Fibroblast of lung (primary cell): Measurements from ENCODE around the gene HCAR2. TPM values are rescaled to one million over a fixed set of nuclear protein-coding genes. Genes with fewer than 3 reads are reported as not detected.
"Not testable (repeated sequence)": the region's sequence is repeated elsewhere in the genome, so short reads cannot be mapped to it uniquely, and the experiment has no call there.

Source experiments
- DNase-seq, 2 donors: peaks; one replicate each; pipeline versions ENCODE4 v3.0.0 to v3.0.0-alpha.2; 2010; ENCODE audit warnings: low read depth in 2 of 2
- H2AFZ ChIP-seq: 2 replicates; pipeline ENCODE4 v1.5.1; 2012; ENCODE audit warnings: low read length, control low read depth, inconsistent platforms
- H3K27ac ChIP-seq: 2 replicates; pipeline ENCODE4 v1.5.1; 2011; ENCODE audit warnings: low read length, control low read depth; ENCODE audit not compliant: insufficient read depth
- H3K27me3 ChIP-seq: 2 replicates; pipeline ENCODE4 v1.5.1; 2011; ENCODE audit warnings: mild to moderate bottlenecking, low read length; ENCODE audit not compliant: control insufficient read depth, insufficient read depth
- H3K36me3 ChIP-seq: 2 replicates; pipeline ENCODE4 v1.5.1; 2011; ENCODE audit warnings: low read length; ENCODE audit not compliant: control insufficient read depth, insufficient read depth
- H3K4me1 ChIP-seq: 2 replicates; pipeline ENCODE4 v1.5.1; 2011; ENCODE audit warnings: low read length; ENCODE audit not compliant: control insufficient read depth, insufficient read depth; ENCODE audit errors: extremely low read depth
- H3K4me2 ChIP-seq: 2 replicates; pipeline ENCODE4 v1.5.1; 2011; ENCODE audit warnings: low read length, control low read depth; ENCODE audit not compliant: insufficient read depth; ENCODE audit errors: extremely low read depth
- H3K4me3 ChIP-seq, 4 experiments: fragments of 200-600 bp in 1 of 4; sonication (generic) in 1 of 4; replicated peaks in 1 of 4; 2 replicates each; pipeline ENCODE4 v1.5.1; 2011 to 2016; ENCODE audit warnings: low read length in 4 of 4, low read depth in 3 of 4, mild to moderate bottlenecking in 3 of 4, control low read depth in 2 of 4, inconsistent platforms in 1 of 4, mixed read lengths in 1 of 4; ENCODE audit not compliant: insufficient read depth in 1 of 4; ENCODE audit errors: control extremely low read depth in 1 of 4
- H3K79me2 ChIP-seq: 2 replicates; pipeline ENCODE4 v1.5.1; 2012; ENCODE audit warnings: mild to moderate bottlenecking, low read length, inconsistent platforms; ENCODE audit not compliant: control insufficient read depth, insufficient read depth
- H3K9ac ChIP-seq: 2 replicates; pipeline ENCODE4 v1.5.1; 2011; ENCODE audit warnings: mild to moderate bottlenecking, low read length, control low read depth; ENCODE audit not compliant: insufficient read depth
- H3K9me3 ChIP-seq: 2 replicates; pipeline ENCODE4 v1.5.1; 2012; ENCODE audit warnings: low read depth, low read length; ENCODE audit not compliant: control insufficient read depth, insufficient read depth
- H4K20me1 ChIP-seq: 2 replicates; pipeline ENCODE4 v1.5.1; 2011; ENCODE audit warnings: low read length; ENCODE audit not compliant: control insufficient read depth, insufficient read depth; ENCODE audit errors: extremely low read depth
- EZH2 ChIP-seq: IDR thresholded peaks from 2 replicates; pipeline ENCODE4 v1.5.1; 2012; ENCODE audit warnings: low read length, control low read depth, mild to moderate bottlenecking; ENCODE audit errors: missing control alignments
- polyA minus RNA-seq: library from RNA; depleted of rRNA, polyadenylated mRNA; stranded (reverse); fragments of >200 nt; gene quantifications from 2 replicates; pipeline ENCODE4 v1.2.3, GENCODE V29; 2011; ENCODE audit warnings: low replicate concordance
- polyA plus RNA-seq, 2 donors: library from polyadenylated mRNA; depleted of rRNA in 1 of 2; stranded (reverse) in 1 of 2; unstranded in 1 of 2; fragments of >200 nt; gene quantifications; 2 replicates each; pipeline ENCODE4 v1.2.1, GENCODE V29; 2011 to 2012; ENCODE audit warnings: missing spikeins in 1 of 2
- total RNA-seq: library from RNA; depleted of rRNA; stranded (reverse); fragments of >200 nt; gene quantifications from 2 replicates; pipeline ENCODE4 v1.2.1, GENCODE V29; 2014
- TF ChIP-seq, protein P1 (sequence below), 2 donors: IDR thresholded peaks in 1 of 2; conservative IDR thresholded peaks in 1 of 2; 1 replicate in 1 of 2; 2 replicates in 1 of 2; pipeline ENCODE4 v1.5.1; 2011 to 2012; ENCODE audit warnings: low read length in 2 of 2, control low read depth in 1 of 2, inconsistent platforms in 1 of 2, low read depth in 1 of 2, mild to moderate bottlenecking in 1 of 2

HCAR2 gene
- total RNA-seq, result under 0.01 TPM in 1 of 2 replicates, not detected in the other
- polyA plus RNA-seq, result not detected in 2 replicates
- polyA plus RNA-seq (2012), result not detected in 2 replicates
- polyA minus RNA-seq, result not detected in 2 replicates

DNA sequence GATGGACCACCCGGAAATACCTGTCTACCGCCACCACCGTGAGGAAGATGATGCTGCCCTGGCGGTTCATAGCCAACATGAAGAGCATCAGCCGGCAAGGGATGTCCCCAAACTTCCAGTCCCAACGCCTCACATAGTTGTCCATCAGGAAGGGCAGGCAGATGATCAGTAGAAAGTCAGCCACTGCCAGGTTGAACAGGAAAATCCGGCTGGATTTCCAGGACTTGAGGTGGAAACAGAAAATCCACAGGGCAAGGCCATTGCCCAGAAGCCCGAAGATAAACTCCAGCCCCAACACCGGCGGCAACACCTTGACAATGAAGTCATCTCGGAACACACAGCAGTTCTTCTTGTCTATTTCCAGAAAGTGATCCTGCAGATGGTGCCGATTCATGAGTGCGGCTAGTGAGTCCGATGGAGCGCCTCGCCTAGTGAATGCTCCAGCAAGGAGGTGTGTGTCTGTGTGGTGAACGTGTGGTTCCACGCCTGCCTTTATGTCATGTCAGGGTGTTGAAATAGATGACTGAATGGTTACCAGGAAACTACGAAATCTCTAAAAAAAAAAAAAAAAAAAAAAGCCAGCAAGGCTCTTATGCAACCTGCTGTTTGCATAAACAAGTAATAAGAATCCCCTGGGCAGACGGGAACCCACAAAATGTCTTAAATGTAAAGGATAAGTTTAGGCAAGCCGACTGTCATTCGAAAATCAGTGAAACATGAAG, at the start of gene HCAR2:
Gene HCAR2 (minus strand): TSS at position 468 of the 722 bp plus-strand sequence. CDS start 74 bp downstream, at position 394.
- not testable (repeated sequence) for H3K27ac ChIP-seq, DNase-seq, H3K4me2 ChIP-seq, H2AFZ ChIP-seq, H3K79me2 ChIP-seq, H3K27me3 ChIP-seq, H4K20me1 ChIP-seq, H3K9ac ChIP-seq, H3K9me3 ChIP-seq, H3K4me3 ChIP-seq, H3K4me1 ChIP-seq, H3K36me3 ChIP-seq

DNA sequence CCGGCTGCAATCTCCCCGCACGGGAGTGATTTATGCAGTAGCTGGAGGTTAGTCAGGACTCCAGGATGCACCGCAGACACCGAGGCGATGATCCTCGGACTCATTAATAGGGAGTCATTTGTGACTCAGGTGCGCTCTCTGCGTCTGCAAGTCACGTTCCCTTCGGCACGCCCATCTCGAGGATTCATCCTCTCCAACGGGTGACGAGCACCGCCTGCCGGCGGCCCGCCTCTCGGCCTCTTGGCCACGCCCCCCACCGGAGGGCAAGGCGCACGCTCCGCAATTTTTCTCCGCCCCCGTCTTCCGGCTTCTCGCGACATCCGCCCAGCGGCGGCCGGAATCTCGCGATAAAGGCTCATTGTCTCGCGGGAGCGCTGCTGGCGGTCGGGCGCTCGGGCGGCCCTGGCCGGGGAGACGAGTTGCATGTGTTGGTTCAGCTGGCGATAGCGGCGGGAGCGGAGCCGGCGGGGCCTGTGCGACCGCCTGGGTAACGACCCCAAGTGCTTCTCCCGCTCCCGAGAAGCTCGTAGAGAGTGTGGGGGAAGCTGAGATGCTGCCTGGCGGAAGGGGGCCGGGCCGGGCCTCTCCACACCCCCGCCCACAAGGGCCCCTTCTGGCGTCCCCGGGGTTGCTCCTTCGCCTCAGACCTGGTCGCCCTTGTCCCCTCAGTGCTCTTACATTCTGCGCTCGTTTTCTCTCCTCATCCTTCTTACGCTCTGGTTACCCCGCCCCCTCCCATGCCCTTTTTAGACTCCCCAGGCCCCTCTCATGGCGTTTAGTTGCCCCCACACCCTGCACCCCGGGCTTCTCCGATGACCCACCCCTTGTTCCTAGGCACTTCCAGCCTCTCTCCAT, 49.5 kb upstream of the HCAR2 start, which contains the start of gene DENR:
Gene DENR (plus strand): TSS at position 361 of the 855 bp plus-strand sequence. CDS start 878 bp downstream, outside the sequence.
- H3K79me2 ChIP-seq, result peaks cover 27% of the 10 kb centered on the region
- peaks cover 12% of the 10 kb centered on the region for H3K36me3 ChIP-seq
- peak within 1 kb of the TSS; percentile 94 for H3K27ac ChIP-seq
- TF ChIP-seq EZH2, result no peak
- TF ChIP-seq, protein P1, sequence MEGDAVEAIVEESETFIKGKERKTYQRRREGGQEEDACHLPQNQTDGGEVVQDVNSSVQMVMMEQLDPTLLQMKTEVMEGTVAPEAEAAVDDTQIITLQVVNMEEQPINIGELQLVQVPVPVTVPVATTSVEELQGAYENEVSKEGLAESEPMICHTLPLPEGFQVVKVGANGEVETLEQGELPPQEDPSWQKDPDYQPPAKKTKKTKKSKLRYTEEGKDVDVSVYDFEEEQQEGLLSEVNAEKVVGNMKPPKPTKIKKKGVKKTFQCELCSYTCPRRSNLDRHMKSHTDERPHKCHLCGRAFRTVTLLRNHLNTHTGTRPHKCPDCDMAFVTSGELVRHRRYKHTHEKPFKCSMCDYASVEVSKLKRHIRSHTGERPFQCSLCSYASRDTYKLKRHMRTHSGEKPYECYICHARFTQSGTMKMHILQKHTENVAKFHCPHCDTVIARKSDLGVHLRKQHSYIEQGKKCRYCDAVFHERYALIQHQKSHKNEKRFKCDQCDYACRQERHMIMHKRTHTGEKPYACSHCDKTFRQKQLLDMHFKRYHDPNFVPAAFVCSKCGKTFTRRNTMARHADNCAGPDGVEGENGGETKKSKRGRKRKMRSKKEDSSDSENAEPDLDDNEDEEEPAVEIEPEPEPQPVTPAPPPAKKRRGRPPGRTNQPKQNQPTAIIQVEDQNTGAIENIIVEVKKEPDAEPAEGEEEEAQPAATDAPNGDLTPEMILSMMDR (conservative IDR thresholded peaks at IDR 0.05 in 1 of 2, IDR thresholded peaks at IDR 0.05 in 1 of 2; ENCODE audit: low read depth in 1 of 2, low read length in 2 of 2), result peak; percentile 77 to 81
- H3K4me2 ChIP-seq, result peak within 1 kb of the TSS; percentile 98
- peak within 1 kb of the TSS; percentile 96 for H3K9ac ChIP-seq
- peaks cover 7% of the 10 kb centered on the region for H3K4me1 ChIP-seq
- DNase-seq, result peak; percentile 95 to 97
- peak within 1 kb of the TSS; percentile 71 for H2AFZ ChIP-seq
- H3K27me3 ChIP-seq, result no peaks in the 10 kb centered on the region
- H3K4me3 ChIP-seq, result peak within 1 kb of the TSS; percentile 90 to 98 (median 96)
- no peaks in the 10 kb centered on the region for H4K20me1 ChIP-seq
- no peaks in the 10 kb centered on the region for H3K9me3 ChIP-seq

DNA sequence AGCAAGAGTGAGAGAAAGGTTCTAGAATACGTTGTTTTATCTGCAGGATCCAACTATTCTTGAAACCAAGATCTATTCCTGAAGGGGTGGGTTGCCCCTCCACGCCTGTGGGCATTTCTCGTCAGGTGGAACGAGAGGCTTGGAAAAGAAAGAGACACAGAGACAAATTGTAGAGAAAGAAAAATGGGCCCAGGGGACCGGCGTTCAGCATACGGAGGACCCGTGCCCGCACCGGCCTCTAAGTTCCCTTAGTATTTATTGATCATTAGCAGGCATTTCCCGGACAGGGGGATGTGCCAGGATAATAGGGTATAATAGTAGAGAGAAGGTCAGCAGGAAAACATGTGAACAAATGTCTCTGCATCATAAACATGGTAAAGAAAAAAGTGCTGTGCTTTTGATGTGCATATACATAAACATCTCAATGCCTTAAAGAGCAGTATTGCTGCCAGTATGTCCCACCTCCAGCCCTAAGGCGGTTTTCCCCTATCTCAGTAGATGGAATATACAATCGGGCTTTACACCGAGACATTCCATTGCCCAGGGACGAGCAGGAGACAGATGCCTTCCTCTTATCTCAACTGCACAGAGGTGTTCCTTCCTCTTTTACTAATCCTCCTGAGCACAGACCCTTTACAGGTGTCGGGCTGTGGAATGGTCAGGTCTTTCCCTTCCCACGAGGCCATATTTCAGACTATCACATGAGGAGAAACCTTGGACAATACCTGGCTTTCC, 47.8 kb upstream of the HCAR2 start:
- not testable (repeated sequence) for H3K4me1 ChIP-seq, H4K20me1 ChIP-seq, H3K9me3 ChIP-seq, H3K36me3 ChIP-seq, H3K27ac ChIP-seq, H3K9ac ChIP-seq, H2AFZ ChIP-seq, H3K27me3 ChIP-seq, DNase-seq, H3K4me2 ChIP-seq, H3K4me3 ChIP-seq
- peaks cover 22% of the 10 kb centered on the region for H3K79me2 ChIP-seq
